IMR-90 (cell line): ENCODE results near the gene ASPG. TPM values are rescaled to one million over a fixed set of nuclear protein-coding genes. Genes with fewer than 3 reads are reported as not detected.

ENCODE experiments used
- ATAC-seq: fragments of 200-7000 bp; cut with Tn5 transposase; 2 replicates; pipeline ENCODE4 v1.9.1; 2020; ENCODE audit warnings: low read depth, mild to moderate bottlenecking, moderate library complexity
- BruUV-seq: library from RNA; stranded (reverse); fragments of 400-500 nt; replicated peaks from 2 replicates; lab custom pipeline; 2021; lab: Mats Ljungman, UMichigan
- CTCF ChIA-PET: fragments of 300-600 bp; formaldehyde crosslinking; extraction: SDS; loops from one replicate; lab custom pipeline; 2021; ENCODE audit warnings: antibody characterized with exemption; lab: Yijun Ruan, JAX
- POLR2A ChIA-PET: fragments of 300-600 bp; sonication (Branson Sonifier 250); formaldehyde crosslinking; loops from one replicate; lab custom pipeline; 2022; ENCODE audit warnings: antibody characterized with exemption; ENCODE audit not compliant: unreplicated experiment; lab: Charles Lee
- DNase-seq: peaks from one replicate; pipeline ENCODE4 v3.0.0; 2013
- H2AFZ ChIP-seq: replicated peaks from 2 replicates; pipeline ENCODE3; 2013; ENCODE audit warnings: low read length, mild to moderate bottlenecking; ENCODE audit not compliant: poor library complexity
- H2AK5ac ChIP-seq: 2 replicates; pipeline ENCODE4 v1.6.1; 2013; ENCODE audit warnings: low read depth, low read length, inconsistent platforms
- H2AK9ac ChIP-seq: replicated peaks from 2 replicates; pipeline ENCODE3; 2013; ENCODE audit warnings: mild to moderate bottlenecking, low read depth, low read length, moderate library complexity; ENCODE audit not compliant: poor library complexity
- H2BK120ac ChIP-seq: 2 replicates; pipeline ENCODE4 v1.6.1; 2013; ENCODE audit warnings: low read depth, low read length, inconsistent platforms
- H2BK15ac ChIP-seq: 3 replicates; pipeline ENCODE4 v1.6.1; 2013; ENCODE audit warnings: low read depth, low read length, inconsistent platforms
- H2BK20ac ChIP-seq: 2 replicates; pipeline ENCODE4 v1.6.1; 2013; ENCODE audit warnings: low read depth, mild to moderate bottlenecking, inconsistent platforms, low read length, moderate library complexity
- H2BK5ac ChIP-seq: 2 replicates; pipeline ENCODE4 v1.6.1; 2013; ENCODE audit warnings: mild to moderate bottlenecking, low read depth, low read length, inconsistent platforms; ENCODE audit not compliant: poor library complexity, severe bottlenecking
- H3K14ac ChIP-seq: replicated peaks from 2 replicates; pipeline ENCODE4 v1.6.1; 2013; ENCODE audit warnings: low read depth, low read length, inconsistent platforms
- H3K18ac ChIP-seq: 2 replicates; pipeline ENCODE4 v1.6.1; 2013; ENCODE audit warnings: low read depth, low read length, control low read depth
- H3K23ac ChIP-seq: 2 replicates; pipeline ENCODE4 v1.6.1; 2013; ENCODE audit warnings: low read depth, low read length, inconsistent platforms
- H3K27ac ChIP-seq: 2 replicates; pipeline ENCODE4 v1.5.1; 2013; ENCODE audit warnings: mild to moderate bottlenecking, control low read depth, low read length; ENCODE audit not compliant: insufficient read depth
- H3K27me3 ChIP-seq: 2 replicates; pipeline ENCODE4 v1.6.1; 2013; ENCODE audit warnings: low read length; ENCODE audit not compliant: control insufficient read depth, insufficient read depth
- H3K36me3 ChIP-seq: 2 replicates; pipeline ENCODE4 v1.6.1; 2013; ENCODE audit warnings: low read length, mixed read lengths; ENCODE audit not compliant: control insufficient read depth, insufficient read depth
- H3K4ac ChIP-seq: 2 replicates; pipeline ENCODE4 v1.6.1; 2013; ENCODE audit warnings: low read depth, low read length, inconsistent platforms
- H3K4me1 ChIP-seq: 2 replicates; pipeline ENCODE4 v1.6.1; 2013; ENCODE audit warnings: low read length, mixed read lengths; ENCODE audit not compliant: control insufficient read depth, insufficient read depth
- H3K4me2 ChIP-seq: 2 replicates; pipeline ENCODE4 v1.6.1; 2013; ENCODE audit warnings: low read depth, mild to moderate bottlenecking, control low read depth, low read length, moderate library complexity
- H3K4me3 ChIP-seq: 2 replicates; pipeline ENCODE4 v1.5.1; 2013; ENCODE audit warnings: low read depth, mild to moderate bottlenecking, control low read depth, low read length, moderate library complexity; ENCODE audit not compliant: insufficient read depth
- H3K56ac ChIP-seq: 2 replicates; pipeline ENCODE4 v1.6.1; 2013; ENCODE audit warnings: low read length, inconsistent platforms; ENCODE audit not compliant: insufficient read depth; ENCODE audit errors: extremely low read depth
- H3K79me1 ChIP-seq, 2 experiments: 2 replicates each; pipeline ENCODE4 v1.6.1; 2013; ENCODE audit warnings: low read length in 2 of 2, inconsistent platforms in 1 of 2, low read depth in 1 of 2
- H3K9ac ChIP-seq: 2 replicates; pipeline ENCODE4 v1.6.1; 2013; ENCODE audit warnings: low read depth, low read length, control low read depth
- H3K9me1 ChIP-seq: 2 replicates; pipeline ENCODE4 v1.6.1; 2013; ENCODE audit warnings: low read length, inconsistent platforms; ENCODE audit not compliant: insufficient read depth
- H3K9me3 ChIP-seq: 2 replicates; pipeline ENCODE4 v1.6.1; 2013; ENCODE audit warnings: low read length; ENCODE audit not compliant: control insufficient read depth, insufficient read depth
- H4K20me1 ChIP-seq: 2 replicates; pipeline ENCODE4 v1.6.1; 2013; ENCODE audit warnings: low read length, inconsistent platforms; ENCODE audit not compliant: insufficient read depth
- H4K5ac ChIP-seq: 2 replicates; pipeline ENCODE4 v1.6.1; 2013; ENCODE audit warnings: mild to moderate bottlenecking, low read depth, low read length, control low read depth
- H4K8ac ChIP-seq, 2 experiments: 2 replicates each; pipeline ENCODE4 v1.6.1; 2013; ENCODE audit warnings: low read depth in 2 of 2, low read length in 2 of 2, control low read depth in 1 of 2, inconsistent platforms in 1 of 2
- H4K91ac ChIP-seq: 2 replicates; pipeline ENCODE4 v1.6.1; 2013; ENCODE audit warnings: low read depth, low read length, inconsistent platforms; ENCODE audit not compliant: insufficient read depth
- BHLHE40 ChIP-seq: fragments of 150-350 bp; IDR thresholded peaks from 2 replicates; pipeline ENCODE4 v1.6.1; 2016; ENCODE audit warnings: mild to moderate bottlenecking, low read depth, low read length
- CEBPB ChIP-seq: IDR thresholded peaks from 2 replicates; pipeline ENCODE4 v1.6.1; 2012; ENCODE audit warnings: low read depth, low read length, improper control_type of control experiment
- CHD1 ChIP-seq: IDR thresholded peaks from 2 replicates; pipeline ENCODE4 v1.6.1; 2012; ENCODE audit warnings: low read depth, low read length, improper control_type of control experiment
- CTCF ChIP-seq: conservative IDR thresholded peaks from 2 replicates; pipeline ENCODE4 v1.5.1; 2012; ENCODE audit warnings: mild to moderate bottlenecking, low read depth, low read length, improper control_type of control experiment
- ELK1 ChIP-seq: fragments of 150-350 bp; IDR thresholded peaks from 2 replicates; pipeline ENCODE4 v1.6.1; 2016; ENCODE audit warnings: low read depth, mild to moderate bottlenecking, low read length, moderate library complexity, borderline replicate concordance
- FOS ChIP-seq: fragments of 150-350 bp; IDR thresholded peaks from 2 replicates; pipeline ENCODE4 v1.6.1; 2016; ENCODE audit warnings: low read depth, low read length
- MAFK ChIP-seq: IDR thresholded peaks from 2 replicates; pipeline ENCODE4 v1.6.1; 2012; ENCODE audit warnings: low read depth, low read length, improper control_type of control experiment
- MAZ ChIP-seq: IDR thresholded peaks from 2 replicates; pipeline ENCODE4 v1.6.1; 2012; ENCODE audit warnings: low read depth, mild to moderate bottlenecking, low read length, improper control_type of control experiment, moderate library complexity, borderline replicate concordance
- MXI1 ChIP-seq: IDR thresholded peaks from 2 replicates; pipeline ENCODE4 v1.6.1; 2012; ENCODE audit warnings: low read depth, mild to moderate bottlenecking, low read length, moderate library complexity, borderline replicate concordance
- NFE2L2 ChIP-seq: fragments of 150-350 bp; IDR thresholded peaks from 2 replicates; pipeline ENCODE4 v1.6.1; 2016; ENCODE audit warnings: low read depth, mild to moderate bottlenecking, low read length
- POLR2A ChIP-seq: IDR thresholded peaks from 2 replicates; pipeline ENCODE4 v1.6.1; 2012; ENCODE audit warnings: mild to moderate bottlenecking, low read depth, low read length
- RAD21 ChIP-seq: IDR thresholded peaks from 2 replicates; pipeline ENCODE4 v1.6.1; 2012; ENCODE audit warnings: low read length, improper control_type of control experiment
- RCOR1 ChIP-seq: IDR thresholded peaks from 2 replicates; pipeline ENCODE4 v1.6.1; 2012; ENCODE audit warnings: mild to moderate bottlenecking, low read length, improper control_type of control experiment; ENCODE audit not compliant: insufficient replicate concordance
- RFX5 ChIP-seq: IDR thresholded peaks from 2 replicates; pipeline ENCODE4 v1.8.0; 2012; ENCODE audit warnings: low read depth, mild to moderate bottlenecking, low read length, moderate library complexity
- SMC3 ChIP-seq: fragments of 150-350 bp; IDR thresholded peaks from 2 replicates; pipeline ENCODE4 v1.6.1; 2016; ENCODE audit warnings: low read depth, mild to moderate bottlenecking, antibody characterized with exemption, low read length, moderate library complexity
- USF2 ChIP-seq: fragments of 150-350 bp; IDR thresholded peaks from 2 replicates; pipeline ENCODE4 v1.6.1; 2017; ENCODE audit warnings: mild to moderate bottlenecking, antibody characterized with exemption, low read length, low read depth
- WGBS, 2 experiments: methylation state at CpG; one replicate each; pipeline versions ENCODE4 v1.1.5 to v1.1.7; 2013; ENCODE audit warnings: missing lambda C conversion rate in 2 of 2; ENCODE audit not compliant: insufficient read length in 1 of 2; ENCODE audit errors: extremely low coverage in 2 of 2; 5-methylcytosine and 5-hydroxymethylcytosine counted together
- dilution Hi-C: fragments of 300-500 bp; cut with HindIII; formaldehyde crosslinking; loops from one replicate; pipeline ENCODE4 v1.14.3; 2018; ENCODE audit warnings: low sequenced_read_pairs; ENCODE audit not compliant: unreplicated experiment
- in situ Hi-C: fragments of 300-500 bp; cut with MboI; formaldehyde crosslinking; loops from 3 replicates; pipeline ENCODE4 v1.14.3; 2019; ENCODE audit warnings: low sequenced_read_pairs, inconsistent platforms, mixed read lengths
- intact Hi-C: fragments of 100-400 bp; cut with micrococcal nuclease; formaldehyde crosslinking; loops from 2 replicates; pipeline ENCODE4 v1.10.0; 2022
- polyA plus RNA-seq, 3 experiments: library from polyadenylated mRNA; depleted of rRNA; stranded (reverse); fragments of >200 nt; gene quantifications; 2 replicates each; pipeline ENCODE4 v1.2.3, GENCODE V29; 2012; ENCODE audit warnings: low replicate concordance in 1 of 3
- total RNA-seq: library from RNA; depleted of rRNA; stranded (reverse); fragments of >200 nt; gene quantifications from 2 replicates; pipeline ENCODE4 v1.2.3, GENCODE V29; 2012

The ASPG gene
- total and polyA plus RNA-seq, 2 of the 4 experiments (the other 2 are of a cell fraction): not detected

- DNase-seq (no peak), ATAC-seq (no peak)
- Histone ChIP-seq H4K20me1 (no peaks in the 10 kb centered on the region), H3K36me3 (no peaks in the 10 kb centered on the region), H2BK20ac (no peak overlapping the region), H3K56ac (no peak overlapping the region), H3K9me3 (no peaks in the 10 kb centered on the region), H3K14ac (no peak overlapping the region), H4K91ac (no peak overlapping the region), H3K4ac (no peak overlapping the region), H2AFZ (no peak overlapping the region), H3K9ac (no peak overlapping the region), H3K9me1 (no peaks in the 10 kb centered on the region), H2BK15ac (no peak overlapping the region), H3K79me1 (no peaks in the 10 kb centered on the region), H2AK9ac (no peak overlapping the region), H3K27me3 (no peaks in the 10 kb centered on the region), H4K5ac (no peak overlapping the region), H2AK5ac (no peak overlapping the region), H3K4me1 (no peaks in the 10 kb centered on the region), H4K8ac (no peak overlapping the region), H2BK120ac (no peak overlapping the region), H3K4me2 (no peak overlapping the region), H3K18ac (no peak overlapping the region), H2BK5ac (no peak overlapping the region), H3K27ac (no peak overlapping the region), H3K23ac (no peak overlapping the region), H3K4me3 (no peak overlapping the region)
- WGBS, 2 experiments: 51% methylated on average over 2 of the region's 5 CpGs; no CpG with 5 or more reads in 1 of the 2 experiments
- POLR2A ChIA-PET: no interaction called here
- CTCF ChIA-PET: no interaction called here
- intact Hi-C loops: no loop called here
- BruUV-seq: no TSS peak
- dilution Hi-C loops: no loop called here
- in situ Hi-C loops: no loop called here
- TF ChIP-seq CHD1 (no peak), POLR2A (no peak), RCOR1 (no peak), CTCF (no peak), MAFK (no peak), FOS (no peak), BHLHE40 (no peak), CEBPB (no peak), MAZ (no peak), NFE2L2 (no peak), MXI1 (no peak), RFX5 (no peak), RAD21 (no peak), ELK1 (no peak), SMC3 (no peak), USF2 (no peak)
Observed at GRCh38 chr14:104066279-104066678, 19.2 kb upstream of the ASPG start.
